Measurements from ENCODE around the gene KHDC1L. TPM values are rescaled to one million over a fixed set of nuclear protein-coding genes. Genes with fewer than 3 reads are reported as not detected.

KHDC1L gene
- total RNA-seq, 1 experiment from 2014 or later: not detected

DNA sequence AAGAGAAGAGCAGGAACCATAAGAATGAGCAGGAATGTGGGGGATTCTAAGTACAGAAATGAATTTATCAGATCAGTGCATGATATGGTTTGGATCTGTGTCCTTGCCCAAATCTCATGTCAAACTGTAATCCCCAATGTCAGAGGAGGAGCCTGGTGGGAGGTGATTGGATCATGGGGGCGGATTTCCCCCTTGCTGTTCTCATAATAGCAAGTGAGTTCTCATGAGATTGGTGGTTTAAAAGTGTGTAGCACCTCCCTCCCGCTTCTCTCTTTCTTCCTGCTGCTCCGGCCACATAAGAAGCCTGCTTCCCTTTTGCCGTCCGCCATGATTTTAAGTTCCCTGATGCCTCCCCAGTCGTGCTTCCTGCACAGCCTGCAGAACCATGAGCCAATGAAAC lies 49.2 kb downstream of the KHDC1L start:
- DNase-seq: no peak
- H3K27me3 Mint-ChIP-seq (ENCODE audit: unreplicated experiment): no peaks in the 10 kb centered on the region
- H3K27ac Mint-ChIP-seq (ENCODE audit: unreplicated experiment): no peak overlapping the region
- CTCF ChIA-PET: no interaction called here
- TF ChIP-seq, protein P1, sequence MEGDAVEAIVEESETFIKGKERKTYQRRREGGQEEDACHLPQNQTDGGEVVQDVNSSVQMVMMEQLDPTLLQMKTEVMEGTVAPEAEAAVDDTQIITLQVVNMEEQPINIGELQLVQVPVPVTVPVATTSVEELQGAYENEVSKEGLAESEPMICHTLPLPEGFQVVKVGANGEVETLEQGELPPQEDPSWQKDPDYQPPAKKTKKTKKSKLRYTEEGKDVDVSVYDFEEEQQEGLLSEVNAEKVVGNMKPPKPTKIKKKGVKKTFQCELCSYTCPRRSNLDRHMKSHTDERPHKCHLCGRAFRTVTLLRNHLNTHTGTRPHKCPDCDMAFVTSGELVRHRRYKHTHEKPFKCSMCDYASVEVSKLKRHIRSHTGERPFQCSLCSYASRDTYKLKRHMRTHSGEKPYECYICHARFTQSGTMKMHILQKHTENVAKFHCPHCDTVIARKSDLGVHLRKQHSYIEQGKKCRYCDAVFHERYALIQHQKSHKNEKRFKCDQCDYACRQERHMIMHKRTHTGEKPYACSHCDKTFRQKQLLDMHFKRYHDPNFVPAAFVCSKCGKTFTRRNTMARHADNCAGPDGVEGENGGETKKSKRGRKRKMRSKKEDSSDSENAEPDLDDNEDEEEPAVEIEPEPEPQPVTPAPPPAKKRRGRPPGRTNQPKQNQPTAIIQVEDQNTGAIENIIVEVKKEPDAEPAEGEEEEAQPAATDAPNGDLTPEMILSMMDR (IDR thresholded peaks at IDR 0.05; ENCODE audit: unreplicated experiment): no peak
- intact Hi-C loops (cut with micrococcal nuclease; ENCODE audit: unreplicated experiment): no loop called here
- H3K36me3 Mint-ChIP-seq (ENCODE audit: insufficient read depth, unreplicated experiment): no peaks in the 10 kb centered on the region
- no TSS peak for BruUV-seq (replicated peaks)
- H3K4me3 Mint-ChIP-seq (ENCODE audit: low read depth, unreplicated experiment): no peak overlapping the region
- no peaks in the 10 kb centered on the region for H3K4me1 Mint-ChIP-seq (ENCODE audit: low read depth, unreplicated experiment)
- no peaks in the 10 kb centered on the region for H3K9me3 Mint-ChIP-seq (ENCODE audit: low read depth, unreplicated experiment)

DNA sequence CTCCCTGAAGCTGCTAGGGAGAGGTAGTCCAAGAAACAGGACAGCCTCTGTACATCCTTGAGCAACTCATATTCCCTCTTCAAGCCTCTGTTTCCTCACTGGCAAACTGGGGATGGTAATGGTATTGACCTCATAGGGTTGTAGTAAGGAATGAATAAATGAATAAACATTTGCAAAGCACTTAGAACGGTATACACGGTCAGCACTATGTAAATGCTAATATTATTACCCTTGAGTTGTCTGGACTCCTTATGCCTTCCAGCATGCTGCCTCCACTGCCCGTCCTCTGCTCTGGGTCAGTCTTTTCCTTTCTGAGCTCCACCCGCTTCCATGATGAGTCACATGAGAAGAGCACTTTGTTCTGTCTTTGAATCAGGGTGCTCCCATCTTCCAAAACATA lies 50.6 kb downstream of the KHDC1L start:
- Mint-ChIP-seq H3K27me3 (ENCODE audit: unreplicated experiment) (no peaks in the 10 kb centered on the region), H3K9me3 (ENCODE audit: low read depth, unreplicated experiment) (no peaks in the 10 kb centered on the region), H3K4me3 (ENCODE audit: low read depth, unreplicated experiment) (no peak overlapping the region), H3K27ac (ENCODE audit: unreplicated experiment) (no peak overlapping the region), H3K4me1 (ENCODE audit: low read depth, unreplicated experiment) (no peaks in the 10 kb centered on the region), H3K36me3 (ENCODE audit: insufficient read depth, unreplicated experiment) (no peaks in the 10 kb centered on the region)
- CTCF ChIA-PET: no interaction called here
- no TSS peak for BruUV-seq (replicated peaks)
- DNase-seq: no peak
- intact Hi-C loops (cut with micrococcal nuclease; ENCODE audit: unreplicated experiment): no loop called here
- TF ChIP-seq, protein P1 (IDR thresholded peaks at IDR 0.05; ENCODE audit: unreplicated experiment): no peak

Other genes starting within 250 kb of the KHDC1L start
- gene KHDC1, start 37.7 kb upstream of the KHDC1L start, total RNA-seq (2022): 4.9 and 5.0 TPM in 2 replicates
- gene DPPA5, start 128.8 kb upstream of the KHDC1L start, total RNA-seq (2022): not detected in 2 replicates
- gene KHDC3L, start 137.2 kb upstream of the KHDC1L start, total RNA-seq (2022): not detected in 2 replicates
- 7.0 and 7.1 TPM in 2 replicates for gene OOEP, start 144.4 kb upstream of the KHDC1L start, total RNA-seq (2022)
- 11.4 and 13.4 TPM in 2 replicates for gene DDX43, start 169.3 kb upstream of the KHDC1L start, total RNA-seq (2022)
- 31.2 and 35.0 TPM in 2 replicates for gene CGAS, start 226.8 kb upstream of the KHDC1L start, total RNA-seq (2022)
- gene MTO1, start 236.2 kb upstream of the KHDC1L start, total RNA-seq (2022): 31.6 and 35.6 TPM in 2 replicates